ENCODE results near the gene LRBA.

The LRBA gene

GRCh38 chr4:150231107-150231770, 783.8 kb downstream of the LRBA start:
- Mint-ChIP-seq H3K9me3 (no peaks in the 10 kb centered on the region), H3K27me3 (peaks cover 28% of the 10 kb centered on the region), H3K36me3 (peaks cover 10% of the 10 kb centered on the region)

GRCh38 chr4:150230561-150230960, 784.5 kb downstream of the LRBA start:
- no peak for ATAC-seq
- Mint-ChIP-seq H3K27me3 (peaks cover 28% of the 10 kb centered on the region), H3K9me3 (no peaks in the 10 kb centered on the region), H3K4me1 (no peaks in the 10 kb centered on the region), H3K27ac (no peak overlapping the region), H3K36me3 (peaks cover 10% of the 10 kb centered on the region), H3K4me3 (no peak overlapping the region)

More at GRCh38 chr4:150231107-150231770, 783.8 kb downstream of the LRBA start:
- Mint-ChIP-seq H3K4me3 (no peak overlapping the region), H3K27ac (no peak overlapping the region), H3K4me1 (no peaks in the 10 kb centered on the region)
- ATAC-seq, result no peak

- Mint-ChIP-seq H3K4me3 (no peak overlapping the region), H3K27me3 (peaks cover 28% of the 10 kb centered on the region), H3K9me3 (no peaks in the 10 kb centered on the region), H3K36me3 (peaks cover 10% of the 10 kb centered on the region), H3K4me1 (no peaks in the 10 kb centered on the region), H3K27ac (no peak overlapping the region)
- no peak for ATAC-seq
Observed at GRCh38 chr4:150229520-150229919, 785.6 kb downstream of the LRBA start.

GRCh38 chr4:150224896-150225591, 790.0 kb downstream of the LRBA start:
- no peak for ATAC-seq
- no peaks in the 10 kb centered on the region for H3K4me1 Mint-ChIP-seq

GRCh38 chr4:150219841-150220240, 795.2 kb downstream of the LRBA start:
- ATAC-seq, result no peak

More at GRCh38 chr4:150224896-150225591, 790.0 kb downstream of the LRBA start:
- Mint-ChIP-seq H3K27me3 (peaks cover 16% of the 10 kb centered on the region), H3K36me3 (no peaks in the 10 kb centered on the region), H3K4me3 (no peak overlapping the region), H3K27ac (no peak overlapping the region), H3K9me3 (no peaks in the 10 kb centered on the region)

GRCh38 chr4:150218447-150218846, 796.6 kb downstream of the LRBA start:
- Mint-ChIP-seq H3K4me1 (no peaks in the 10 kb centered on the region), H3K9me3 (no peaks in the 10 kb centered on the region), H3K4me3 (no peak overlapping the region), H3K27me3 (no peaks in the 10 kb centered on the region), H3K27ac (no peak overlapping the region), H3K36me3 (no peaks in the 10 kb centered on the region)
- no peak for ATAC-seq

More at GRCh38 chr4:150219841-150220240, 795.2 kb downstream of the LRBA start:
- H3K36me3 Mint-ChIP-seq, result no peaks in the 10 kb centered on the region
- H3K9me3 Mint-ChIP-seq, result no peaks in the 10 kb centered on the region
- no peak overlapping the region for H3K27ac Mint-ChIP-seq
- no peaks in the 10 kb centered on the region for H3K4me1 Mint-ChIP-seq
- H3K4me3 Mint-ChIP-seq, result no peak overlapping the region
- H3K27me3 Mint-ChIP-seq, result no peaks in the 10 kb centered on the region

- no peaks in the 10 kb centered on the region for H3K4me1 Mint-ChIP-seq
- no peak for ATAC-seq
Observed at GRCh38 chr4:150217808-150218207, 797.3 kb downstream of the LRBA start.

GRCh38 chr4:150217192-150217591, 797.9 kb downstream of the LRBA start:
- H3K9me3 Mint-ChIP-seq, result no peaks in the 10 kb centered on the region
- H3K4me1 Mint-ChIP-seq, result no peaks in the 10 kb centered on the region
- H3K27me3 Mint-ChIP-seq, result no peaks in the 10 kb centered on the region
- ATAC-seq, result no peak
- H3K4me3 Mint-ChIP-seq, result no peak overlapping the region
- no peaks in the 10 kb centered on the region for H3K36me3 Mint-ChIP-seq
- H3K27ac Mint-ChIP-seq, result no peak overlapping the region

More at GRCh38 chr4:150217808-150218207, 797.3 kb downstream of the LRBA start:
- H3K9me3 Mint-ChIP-seq, result no peaks in the 10 kb centered on the region
- no peaks in the 10 kb centered on the region for H3K36me3 Mint-ChIP-seq
- no peak overlapping the region for H3K27ac Mint-ChIP-seq
- H3K27me3 Mint-ChIP-seq, result no peaks in the 10 kb centered on the region
- H3K4me3 Mint-ChIP-seq, result no peak overlapping the region

- H3K9me3 Mint-ChIP-seq, result no peaks in the 10 kb centered on the region
- no peak overlapping the region for H3K27ac Mint-ChIP-seq
- ATAC-seq, result no peak
- H3K4me1 Mint-ChIP-seq, result no peaks in the 10 kb centered on the region
- no peaks in the 10 kb centered on the region for H3K27me3 Mint-ChIP-seq
- H3K4me3 Mint-ChIP-seq, result no peak overlapping the region
- no peaks in the 10 kb centered on the region for H3K36me3 Mint-ChIP-seq
Observed at GRCh38 chr4:150216726-150217125, 798.4 kb downstream of the LRBA start.

- H3K27me3 Mint-ChIP-seq, result peaks cover 11% of the 10 kb centered on the region
- no peaks in the 10 kb centered on the region for H3K4me1 Mint-ChIP-seq
- no peak for ATAC-seq
- no peaks in the 10 kb centered on the region for H3K36me3 Mint-ChIP-seq
- no peak overlapping the region for H3K4me3 Mint-ChIP-seq
- H3K27ac Mint-ChIP-seq, result no peak overlapping the region
- no peaks in the 10 kb centered on the region for H3K9me3 Mint-ChIP-seq
Observed at GRCh38 chr4:150215601-150216000, 799.5 kb downstream of the LRBA start.
